Activated naive CD8-positive, alpha-beta T cell treated with anti-CD3 and anti-CD28 coated beads for 36 hours (primary cell): ENCODE data around the gene LRP3. TPM values are rescaled to one million over a fixed set of nuclear protein-coding genes. Genes with fewer than 3 reads are reported as not detected.

Source experiments
- DNase-seq: peaks from one replicate; pipeline ENCODE4 v3.0.0; 2021
- H3K27ac Mint-ChIP-seq: one replicate; pipeline ENCODE4 v1.8.0; 2022; ENCODE audit warnings: mild to moderate bottlenecking, moderate library complexity, mixed read lengths
- H3K27me3 Mint-ChIP-seq: one replicate; pipeline ENCODE4 v1.8.0; 2022; ENCODE audit warnings: mild to moderate bottlenecking, mixed read lengths
- H3K36me3 Mint-ChIP-seq: one replicate; pipeline ENCODE4 v1.8.0; 2021; ENCODE audit warnings: mild to moderate bottlenecking, mixed read lengths
- H3K4me1 Mint-ChIP-seq: one replicate; pipeline ENCODE4 v1.8.0; 2021; ENCODE audit warnings: mixed read lengths
- H3K4me3 Mint-ChIP-seq: one replicate; pipeline ENCODE4 v1.8.0; 2022; ENCODE audit warnings: mild to moderate bottlenecking, moderate library complexity, mixed read lengths
- H3K9me3 Mint-ChIP-seq: one replicate; pipeline ENCODE4 v1.8.0; 2022; ENCODE audit warnings: mixed read lengths
- total RNA-seq, 2 experiments: library from RNA; stranded (reverse); gene quantifications; one replicate each; pipeline ENCODE4 v1.2.3, GENCODE V29; 2021

The LRP3 gene
- total RNA-seq, 2 experiments from 2014 or later, result 0.44 to 0.91 TPM

GRCh38 chr19:33231511-33231910 is 37.4 kb downstream of the LRP3 start:
- Mint-ChIP-seq H3K4me1 (peaks cover 4% of the 10 kb centered on the region), H3K36me3 (peaks cover 10% of the 10 kb centered on the region), H3K9me3 (peaks cover 15% of the 10 kb centered on the region), H3K4me3 (no peak overlapping the region), H3K27ac (no peak overlapping the region), H3K27me3 (peaks cover 35% of the 10 kb centered on the region)
- DNase-seq, result no peak

GRCh38 chr19:33232656-33233055 is 38.5 kb downstream of the LRP3 start:
- H3K27me3 Mint-ChIP-seq, result peaks cover 26% of the 10 kb centered on the region
- DNase-seq, result no peak
- no peak overlapping the region for H3K4me3 Mint-ChIP-seq
- H3K27ac Mint-ChIP-seq, result no peak overlapping the region
- peaks cover 10% of the 10 kb centered on the region for H3K9me3 Mint-ChIP-seq
- H3K36me3 Mint-ChIP-seq, result peaks cover 6% of the 10 kb centered on the region
- peaks cover 4% of the 10 kb centered on the region for H3K4me1 Mint-ChIP-seq

- Mint-ChIP-seq H3K36me3 (peaks cover 3% of the 10 kb centered on the region), H3K27me3 (peaks cover 21% of the 10 kb centered on the region), H3K4me3 (no peak overlapping the region), H3K9me3 (peaks cover 5% of the 10 kb centered on the region), H3K4me1 (peaks cover 4% of the 10 kb centered on the region), H3K27ac (no peak overlapping the region)
- no peak for DNase-seq
Measured at GRCh38 chr19:33233056-33233873, 39.1 kb downstream of the LRP3 start.

- no peak overlapping the region for H3K27ac Mint-ChIP-seq
- H3K9me3 Mint-ChIP-seq, result no peaks in the 10 kb centered on the region
- peaks cover 12% of the 10 kb centered on the region for H3K27me3 Mint-ChIP-seq
- H3K36me3 Mint-ChIP-seq, result peaks cover 2% of the 10 kb centered on the region
- peaks cover 4% of the 10 kb centered on the region for H3K4me1 Mint-ChIP-seq
- no peak overlapping the region for H3K4me3 Mint-ChIP-seq
- DNase-seq, result no peak
Measured at GRCh38 chr19:33234092-33234491, 40.0 kb downstream of the LRP3 start.

GRCh38 chr19:33234736-33235135 is 40.6 kb downstream of the LRP3 start:
- Mint-ChIP-seq H3K27ac (no peak overlapping the region), H3K27me3 (peaks cover 11% of the 10 kb centered on the region), H3K9me3 (no peaks in the 10 kb centered on the region), H3K36me3 (peaks cover 2% of the 10 kb centered on the region), H3K4me3 (no peak overlapping the region), H3K4me1 (peaks cover 4% of the 10 kb centered on the region)
- no peak for DNase-seq

- Mint-ChIP-seq H3K4me3 (no peak overlapping the region), H3K36me3 (peaks cover 2% of the 10 kb centered on the region), H3K4me1 (peaks cover 4% of the 10 kb centered on the region), H3K9me3 (no peaks in the 10 kb centered on the region), H3K27ac (no peak overlapping the region), H3K27me3 (peaks cover 6% of the 10 kb centered on the region)
- peak; percentile 63 for DNase-seq
Measured at GRCh38 chr19:33235269-33235995, 41.3 kb downstream of the LRP3 start.

- H3K9me3 Mint-ChIP-seq, result no peaks in the 10 kb centered on the region
- peaks cover 1% of the 10 kb centered on the region for H3K27me3 Mint-ChIP-seq
- H3K4me3 Mint-ChIP-seq, result no peak overlapping the region
- H3K27ac Mint-ChIP-seq, result no peak overlapping the region
- DNase-seq, result no peak
- H3K36me3 Mint-ChIP-seq, result no peaks in the 10 kb centered on the region
- peaks cover 4% of the 10 kb centered on the region for H3K4me1 Mint-ChIP-seq
Measured at GRCh38 chr19:33235996-33236350, 41.8 kb downstream of the LRP3 start.

GRCh38 chr19:33236696-33237390 is 42.7 kb downstream of the LRP3 start:
- Mint-ChIP-seq H3K4me1 (peaks cover 4% of the 10 kb centered on the region), H3K27ac (no peak overlapping the region), H3K4me3 (no peak overlapping the region), H3K27me3 (no peaks in the 10 kb centered on the region), H3K36me3 (no peaks in the 10 kb centered on the region), H3K9me3 (no peaks in the 10 kb centered on the region)
- no peak for DNase-seq

- H3K36me3 Mint-ChIP-seq, result no peaks in the 10 kb centered on the region
- H3K27me3 Mint-ChIP-seq, result no peaks in the 10 kb centered on the region
- H3K9me3 Mint-ChIP-seq, result no peaks in the 10 kb centered on the region
- H3K4me1 Mint-ChIP-seq, result peaks cover 4% of the 10 kb centered on the region
- DNase-seq, result no peak
- no peak overlapping the region for H3K27ac Mint-ChIP-seq
- no peak overlapping the region for H3K4me3 Mint-ChIP-seq
Measured at GRCh38 chr19:33238481-33239149, 44.5 kb downstream of the LRP3 start.

- H3K4me3 Mint-ChIP-seq, result no peak overlapping the region
- H3K9me3 Mint-ChIP-seq, result no peaks in the 10 kb centered on the region
- H3K4me1 Mint-ChIP-seq, result peaks cover 4% of the 10 kb centered on the region
- no peak overlapping the region for H3K27ac Mint-ChIP-seq
- peaks cover 5% of the 10 kb centered on the region for H3K27me3 Mint-ChIP-seq
- H3K36me3 Mint-ChIP-seq, result no peaks in the 10 kb centered on the region
- no peak for DNase-seq
Measured at GRCh38 chr19:33239223-33239975, 45.3 kb downstream of the LRP3 start.

GRCh38 chr19:33240181-33240771 is 46.1 kb downstream of the LRP3 start:
- DNase-seq, result no peak
- no peak overlapping the region for H3K27ac Mint-ChIP-seq
- H3K9me3 Mint-ChIP-seq, result no peaks in the 10 kb centered on the region
- H3K36me3 Mint-ChIP-seq, result no peaks in the 10 kb centered on the region
- H3K27me3 Mint-ChIP-seq, result peaks cover 6% of the 10 kb centered on the region
- peaks cover 4% of the 10 kb centered on the region for H3K4me1 Mint-ChIP-seq
- H3K4me3 Mint-ChIP-seq, result no peak overlapping the region

GRCh38 chr19:33241091-33241529 is 47.0 kb downstream of the LRP3 start:
- Mint-ChIP-seq H3K9me3 (no peaks in the 10 kb centered on the region), H3K36me3 (no peaks in the 10 kb centered on the region), H3K4me3 (no peak overlapping the region), H3K27ac (no peak overlapping the region), H3K27me3 (peaks cover 6% of the 10 kb centered on the region), H3K4me1 (no peaks in the 10 kb centered on the region)
- no peak for DNase-seq

GRCh38 chr19:33241530-33242101 is 47.5 kb downstream of the LRP3 start:
- Mint-ChIP-seq H3K27ac (no peak overlapping the region), H3K36me3 (no peaks in the 10 kb centered on the region), H3K9me3 (no peaks in the 10 kb centered on the region), H3K4me3 (no peak overlapping the region), H3K4me1 (no peaks in the 10 kb centered on the region), H3K27me3 (peaks cover 6% of the 10 kb centered on the region)
- DNase-seq, result no peak

- no peak for DNase-seq
- Mint-ChIP-seq H3K4me1 (no peaks in the 10 kb centered on the region), H3K4me3 (no peak overlapping the region), H3K36me3 (no peaks in the 10 kb centered on the region), H3K27me3 (peaks cover 6% of the 10 kb centered on the region), H3K27ac (no peak overlapping the region), H3K9me3 (no peaks in the 10 kb centered on the region)
Measured at GRCh38 chr19:33242131-33242530, 48.0 kb downstream of the LRP3 start.
